ENCODE data around the gene GSTT2B. TPM values are rescaled to one million over a fixed set of nuclear protein-coding genes. Genes with fewer than 3 reads are reported as not detected.
A peak's percentile ranks its signal among the peaks of the same experiment; 100 is the strongest.

GSTT2B gene
- total RNA-seq, 2 donors from 2014 or later = 3.7 to 4.4 TPM

DNA sequence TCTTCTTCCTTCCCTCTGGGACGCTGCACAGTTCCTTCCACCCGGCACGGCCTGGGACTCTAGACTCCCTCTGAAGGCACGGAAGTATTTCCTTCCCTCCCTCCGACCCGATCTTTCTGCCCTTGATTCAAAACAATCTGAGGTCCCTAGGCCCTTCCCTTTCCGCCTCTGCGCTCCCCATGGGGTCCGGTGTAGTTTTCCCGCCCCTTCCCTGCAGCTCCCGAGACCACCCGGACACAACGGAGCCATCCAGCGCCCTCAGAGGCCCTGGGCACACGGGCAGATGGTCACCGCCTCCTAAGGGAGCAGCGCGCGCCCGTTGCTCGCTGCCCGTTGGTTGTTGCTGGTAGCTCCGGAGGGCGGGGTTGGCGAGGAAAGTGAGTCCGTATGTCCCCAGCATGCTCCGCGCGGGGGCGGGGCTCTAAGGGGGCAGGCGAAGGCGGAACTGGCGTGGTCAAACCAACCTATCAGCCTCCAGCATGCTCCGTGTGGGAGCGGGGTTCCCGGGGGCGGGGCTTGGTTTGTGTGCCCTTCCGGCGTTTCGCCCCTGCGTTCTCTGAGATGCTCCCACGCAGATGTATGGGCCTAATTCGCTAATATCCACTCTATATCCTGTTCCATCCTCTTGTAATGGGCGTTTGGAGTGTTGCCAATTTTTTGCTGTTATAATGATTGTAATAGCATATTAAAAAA is 47.2 kb downstream of the GSTT2B start:
- Mint-ChIP-seq H3K36me3 (ENCODE audit: low read depth) (peaks cover 26% of the 10 kb centered on the region), H3K4me3 (peak overlapping the region; percentile 71), H3K27me3 (ENCODE audit: insufficient read depth) (no peaks in the 10 kb centered on the region), H3K9me3 (peaks cover 5% of the 10 kb centered on the region), H3K4me1 (peaks cover 10% of the 10 kb centered on the region), H3K27ac (peak overlapping the region; percentile 94)
- H3K27me3 ChIP-seq (ENCODE audit: control insufficient read depth, insufficient read depth, low read length, poor library complexity, severe bottlenecking) = no peaks in the 10 kb centered on the region
- peak overlapping the region; percentile 47 for H3K9ac ChIP-seq (ENCODE audit: extremely low read depth, low read length, poor library complexity, severe bottlenecking)
- no peaks in the 10 kb centered on the region for H3K4me1 ChIP-seq (ENCODE audit: control insufficient read depth, insufficient read depth, low read length)
- H3K27ac ChIP-seq (ENCODE audit: low read depth, low read length) = peak overlapping the region; percentile 85
- no peaks in the 10 kb centered on the region for H3K36me3 ChIP-seq (ENCODE audit: control insufficient read depth, insufficient read depth, low read length)
- H3K4me3 ChIP-seq (ENCODE audit: low read length) = peak overlapping the region; percentile 87
- WGBS, 2 experiments (ENCODE audit: insufficient coverage in 1 of 2, insufficient read length in 1 of 2) = 22 to 24% methylated on average over 20 to 44 of the region's 44 CpGs
- H3K9me3 ChIP-seq (ENCODE audit: control insufficient read depth, low read length) = peaks cover 10% of the 10 kb centered on the region
- DNase-seq = peak; percentile 100
- TF ChIP-seq, protein P1, sequence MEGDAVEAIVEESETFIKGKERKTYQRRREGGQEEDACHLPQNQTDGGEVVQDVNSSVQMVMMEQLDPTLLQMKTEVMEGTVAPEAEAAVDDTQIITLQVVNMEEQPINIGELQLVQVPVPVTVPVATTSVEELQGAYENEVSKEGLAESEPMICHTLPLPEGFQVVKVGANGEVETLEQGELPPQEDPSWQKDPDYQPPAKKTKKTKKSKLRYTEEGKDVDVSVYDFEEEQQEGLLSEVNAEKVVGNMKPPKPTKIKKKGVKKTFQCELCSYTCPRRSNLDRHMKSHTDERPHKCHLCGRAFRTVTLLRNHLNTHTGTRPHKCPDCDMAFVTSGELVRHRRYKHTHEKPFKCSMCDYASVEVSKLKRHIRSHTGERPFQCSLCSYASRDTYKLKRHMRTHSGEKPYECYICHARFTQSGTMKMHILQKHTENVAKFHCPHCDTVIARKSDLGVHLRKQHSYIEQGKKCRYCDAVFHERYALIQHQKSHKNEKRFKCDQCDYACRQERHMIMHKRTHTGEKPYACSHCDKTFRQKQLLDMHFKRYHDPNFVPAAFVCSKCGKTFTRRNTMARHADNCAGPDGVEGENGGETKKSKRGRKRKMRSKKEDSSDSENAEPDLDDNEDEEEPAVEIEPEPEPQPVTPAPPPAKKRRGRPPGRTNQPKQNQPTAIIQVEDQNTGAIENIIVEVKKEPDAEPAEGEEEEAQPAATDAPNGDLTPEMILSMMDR (conservative IDR thresholded peaks at IDR 0.05) = no peak

DNA sequence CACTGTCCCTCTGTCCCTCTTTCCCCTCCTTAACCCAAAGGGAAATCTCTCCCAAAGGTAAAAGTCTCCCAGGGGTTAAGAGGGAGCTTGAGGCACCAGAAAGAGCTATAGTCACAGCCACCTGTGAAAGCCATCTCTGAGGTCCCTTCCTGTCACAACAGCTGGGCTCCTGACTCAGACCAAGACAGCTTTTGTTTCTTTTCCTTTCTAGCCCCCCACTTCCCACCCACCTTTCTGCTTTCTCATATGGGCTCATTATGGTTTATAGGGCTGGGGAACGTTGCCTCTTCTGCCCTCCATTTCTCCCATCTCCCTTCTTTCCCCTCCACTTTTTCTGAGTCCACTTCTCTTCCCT is 47.7 kb downstream of the GSTT2B start:
- DNase-seq = no peak
- no peaks in the 10 kb centered on the region for H3K36me3 ChIP-seq (ENCODE audit: control insufficient read depth, insufficient read depth, low read length)
- no peaks in the 10 kb centered on the region for H3K27me3 Mint-ChIP-seq (ENCODE audit: insufficient read depth)
- H3K9me3 Mint-ChIP-seq = peaks cover 5% of the 10 kb centered on the region
- H3K27me3 ChIP-seq (ENCODE audit: control insufficient read depth, insufficient read depth, low read length, poor library complexity, severe bottlenecking) = no peaks in the 10 kb centered on the region
- no peaks in the 10 kb centered on the region for H3K4me1 ChIP-seq (ENCODE audit: control insufficient read depth, insufficient read depth, low read length)
- H3K4me3 ChIP-seq (ENCODE audit: low read length) = peak overlapping the region; percentile 87
- TF ChIP-seq, protein P1 (conservative IDR thresholded peaks at IDR 0.05) = no peak
- peak overlapping the region; percentile 47 for H3K9ac ChIP-seq (ENCODE audit: extremely low read depth, low read length, poor library complexity, severe bottlenecking)
- H3K27ac ChIP-seq (ENCODE audit: low read depth, low read length) = peak overlapping the region; percentile 85
- peak overlapping the region; percentile 94 for H3K27ac Mint-ChIP-seq
- 38 to 56% methylated on average over 1 of the region's 1 CpG for WGBS, 2 experiments (ENCODE audit: insufficient coverage in 1 of 2, insufficient read length in 1 of 2)
- H3K4me3 Mint-ChIP-seq = peak overlapping the region; percentile 71
- H3K9me3 ChIP-seq (ENCODE audit: control insufficient read depth, low read length) = peaks cover 10% of the 10 kb centered on the region
- H3K36me3 Mint-ChIP-seq (ENCODE audit: low read depth) = peaks cover 21% of the 10 kb centered on the region
- peaks cover 11% of the 10 kb centered on the region for H3K4me1 Mint-ChIP-seq

DNA sequence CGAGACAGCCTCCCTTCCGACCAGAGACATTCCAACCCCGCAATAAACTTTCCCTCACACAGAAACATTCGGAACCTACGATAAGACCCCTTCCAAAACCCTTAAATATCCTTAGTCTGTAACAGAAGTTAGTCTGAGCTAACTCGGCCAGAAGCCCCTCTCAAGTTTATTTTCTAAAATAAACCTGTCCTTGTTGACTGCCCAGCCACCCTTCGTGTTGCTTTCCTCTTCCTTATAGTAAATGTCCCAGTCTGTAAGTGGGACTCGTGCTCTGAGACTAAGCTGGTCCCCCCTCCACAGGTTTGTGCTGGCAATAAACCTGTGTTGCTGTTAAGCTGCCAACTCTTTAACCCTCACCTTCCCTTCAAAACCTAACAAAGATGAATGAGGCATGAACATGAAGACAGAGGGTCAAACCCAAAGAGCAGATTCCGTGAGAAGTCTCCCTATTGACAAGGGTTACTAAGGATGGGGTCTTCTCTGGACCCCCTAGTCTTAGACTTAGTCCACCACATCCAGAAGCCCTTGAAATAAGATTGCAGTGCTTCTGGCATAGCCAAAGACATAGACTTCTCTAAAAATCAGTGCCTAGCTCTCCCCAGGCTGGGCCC is 48.6 kb downstream of the GSTT2B start:
- Histone ChIP-seq H3K4me1 (ENCODE audit: control insufficient read depth, insufficient read depth, low read length) (no peaks in the 10 kb centered on the region), H3K9me3 (ENCODE audit: control insufficient read depth, low read length) (peaks cover 10% of the 10 kb centered on the region), H3K27me3 (ENCODE audit: control insufficient read depth, insufficient read depth, low read length, poor library complexity, severe bottlenecking) (no peaks in the 10 kb centered on the region), H3K27ac (ENCODE audit: low read depth, low read length) (no peak overlapping the region), H3K36me3 (ENCODE audit: control insufficient read depth, insufficient read depth, low read length) (no peaks in the 10 kb centered on the region), H3K9ac (ENCODE audit: extremely low read depth, low read length, poor library complexity, severe bottlenecking) (no peak overlapping the region), H3K4me3 (ENCODE audit: low read length) (peak overlapping the region; percentile 87)
- H3K9me3 Mint-ChIP-seq = peaks cover 5% of the 10 kb centered on the region
- H3K36me3 Mint-ChIP-seq (ENCODE audit: low read depth) = peaks cover 19% of the 10 kb centered on the region
- H3K27ac Mint-ChIP-seq = no peak overlapping the region
- DNase-seq = peak; percentile 39
- no peaks in the 10 kb centered on the region for H3K27me3 Mint-ChIP-seq (ENCODE audit: insufficient read depth)
- H3K4me1 Mint-ChIP-seq = peaks cover 13% of the 10 kb centered on the region
- no peak overlapping the region for H3K4me3 Mint-ChIP-seq
- 89 to 94% methylated on average over 9 of the region's 9 CpGs for WGBS, 2 experiments (ENCODE audit: insufficient coverage in 1 of 2, insufficient read length in 1 of 2)
- TF ChIP-seq, protein P1 (conservative IDR thresholded peaks at IDR 0.05) = no peak

Measured in endodermal cell (in vitro differentiated cells).